CD14-positive monocyte (primary cell): Measurements from ENCODE around the gene FGGY. TPM values are rescaled to one million over a fixed set of nuclear protein-coding genes. Genes with fewer than 3 reads are reported as not detected.

ENCODE experiments used
- DNase-seq, 3 donors: peaks; one replicate each; pipeline ENCODE4 v3.0.0-alpha.2; 2011 to 2022
- H2AFZ ChIP-seq: 2 replicates; pipeline ENCODE4 v1.6.0; 2012; ENCODE audit warnings: mild to moderate bottlenecking, low read depth, low read length, inconsistent platforms; ENCODE audit not compliant: insufficient read depth, poor library complexity, severe bottlenecking
- H3K27ac ChIP-seq, 2 donors: 1 replicate in 1 of 2; 2 replicates in 1 of 2; pipeline ENCODE4 v1.5.1; 2012 to 2013; ENCODE audit warnings: low read length in 2 of 2, control low read depth in 1 of 2, inconsistent platforms in 1 of 2, low read depth in 1 of 2, mild to moderate bottlenecking in 1 of 2
- H3K27me3 ChIP-seq, 2 donors: one replicate each; pipeline versions ENCODE4 v1.6.0 to v1.6.1; 2011 to 2013; ENCODE audit warnings: low read length in 2 of 2; ENCODE audit not compliant: control insufficient read depth in 2 of 2, insufficient read depth in 2 of 2
- H3K36me3 ChIP-seq, 2 donors: replicated peaks in 1 of 2; 1 replicate in 1 of 2; 2 replicates in 1 of 2; pipeline versions ENCODE4 v1.5.1 to v1.6.1; 2012 to 2013; ENCODE audit warnings: low read length in 2 of 2, control low read depth in 1 of 2, inconsistent platforms in 1 of 2, mild to moderate bottlenecking in 1 of 2; ENCODE audit not compliant: insufficient read depth in 2 of 2, control insufficient read depth in 1 of 2
- H3K4me1 ChIP-seq, 2 donors: 1 replicate in 1 of 2; 2 replicates in 1 of 2; pipeline versions ENCODE4 v1.5.1 to v1.6.1; 2012 to 2013; ENCODE audit warnings: low read length in 2 of 2, control low read depth in 1 of 2, inconsistent platforms in 1 of 2, mild to moderate bottlenecking in 1 of 2, moderate library complexity in 1 of 2; ENCODE audit not compliant: insufficient read depth in 2 of 2, control insufficient read depth in 1 of 2
- H3K4me2 ChIP-seq: replicated peaks from 2 replicates; pipeline ENCODE3; 2012; ENCODE audit warnings: low read length, moderate library complexity, mild to moderate bottlenecking; ENCODE audit not compliant: poor library complexity, severe bottlenecking; ENCODE audit errors: extremely low read depth
- H3K4me3 ChIP-seq, 3 experiments: fragments of 200-600 bp in 1 of 3; sonication (generic) in 1 of 3; replicated peaks in 1 of 3; 1 replicate in 2 of 3; 2 replicates in 1 of 3; pipeline ENCODE4 v1.5.1; 2011 to 2013; ENCODE audit warnings: low read length in 3 of 3, mild to moderate bottlenecking in 3 of 3, control low read depth in 2 of 3, low read depth in 2 of 3, inconsistent platforms in 1 of 3, moderate library complexity in 1 of 3
- H3K79me2 ChIP-seq: 2 replicates; pipeline ENCODE4 v1.6.0; 2012; ENCODE audit warnings: mild to moderate bottlenecking, control low read depth, inconsistent platforms, low read length, moderate library complexity; ENCODE audit not compliant: insufficient read depth
- H3K9ac ChIP-seq: 2 replicates; pipeline ENCODE4 v1.6.0; 2017; ENCODE audit warnings: low read length, mild to moderate bottlenecking; ENCODE audit not compliant: insufficient read depth, poor library complexity, severe bottlenecking
- H3K9me3 ChIP-seq, 2 donors: replicated peaks in 1 of 2; 1 replicate in 1 of 2; 2 replicates in 1 of 2; pipeline versions ENCODE4 v1.5.1 to v1.6.1; 2012 to 2013; ENCODE audit warnings: low read length in 2 of 2, control low read depth in 1 of 2; ENCODE audit not compliant: control insufficient read depth in 1 of 2, insufficient read depth in 1 of 2
- H4K20me1 ChIP-seq: 2 replicates; pipeline ENCODE4 v1.6.0; 2012; ENCODE audit warnings: mild to moderate bottlenecking, low read length, control low read depth, moderate library complexity; ENCODE audit not compliant: insufficient read depth
- H3K27ac Mint-ChIP-seq, 7 donors: one replicate each; pipeline ENCODE4 v1.8.0; 2020; ENCODE audit warnings: mild to moderate bottlenecking in 7 of 7, mixed read lengths in 7 of 7, moderate library complexity in 6 of 7, inconsistent platforms in 2 of 7
- H3K27me3 Mint-ChIP-seq, 3 donors: one replicate each; pipeline ENCODE4 v1.8.0; 2021 to 2022; ENCODE audit warnings: low read depth in 3 of 3, mild to moderate bottlenecking in 3 of 3, mixed read lengths in 3 of 3, moderate library complexity in 3 of 3, inconsistent platforms in 1 of 3
- H3K36me3 Mint-ChIP-seq, 2 donors: one replicate each; pipeline ENCODE4 v1.8.0; 2020; ENCODE audit warnings: mixed read lengths in 2 of 2, inconsistent platforms in 1 of 2, mild to moderate bottlenecking in 1 of 2
- H3K4me1 Mint-ChIP-seq: one replicate; pipeline ENCODE4 v1.8.0; 2020; ENCODE audit warnings: mild to moderate bottlenecking, mixed read lengths
- H3K4me3 Mint-ChIP-seq, 2 donors: one replicate each; pipeline ENCODE4 v1.8.0; 2020; ENCODE audit warnings: mild to moderate bottlenecking in 2 of 2, mixed read lengths in 2 of 2, moderate library complexity in 1 of 2
- H3K9me3 Mint-ChIP-seq, 7 donors: one replicate each; pipeline ENCODE4 v1.8.0; 2020 to 2022; ENCODE audit warnings: mixed read lengths in 7 of 7, mild to moderate bottlenecking in 6 of 7, moderate library complexity in 6 of 7, inconsistent platforms in 2 of 7
- CTCF ChIP-seq: fragments of 200-600 bp; IDR thresholded peaks from one replicate; pipeline ENCODE4 v1.8.0; 2022; ENCODE audit warnings: antibody characterized with exemption, mild to moderate bottlenecking
- WGBS: methylation state at CpG from one replicate; pipeline ENCODE4 v1.1.5; 2013; ENCODE audit warnings: missing lambda C conversion rate; ENCODE audit not compliant: insufficient coverage; 5-methylcytosine and 5-hydroxymethylcytosine counted together
- intact Hi-C, 2 donors: fragments of 100-400 bp; cut with micrococcal nuclease; formaldehyde crosslinking; loops; one replicate each; pipeline versions ENCODE4 v1.15.0 to v1.15.1; 2023
- polyA plus RNA-seq, 3 donors: library from polyadenylated mRNA; depleted of rRNA in 1 of 3; unstranded in 2 of 3; stranded (reverse) in 1 of 3; fragments of 300-500 nt in 2 of 3; fragments of >200 nt in 1 of 3; fragmentation: Illumina TruSeq in 2 of 3; gene quantifications; 1 replicate in 2 of 3; 2 replicates in 1 of 3; pipeline ENCODE4 v1.2.3, GENCODE V29; 2012 to 2021

FGGY gene
- polyA plus RNA-seq, 3 donors: 2.3 to 4.3 (median 2.9) TPM

- 94% methylated on average over 1 of the region's 1 CpG for WGBS
- H2AFZ ChIP-seq: no peak overlapping the region
- H3K9ac ChIP-seq: no peak overlapping the region
- H3K4me3 ChIP-seq: no peak overlapping the region
- H3K9me3 ChIP-seq: peaks cover 9% of the 10 kb centered on the region in 2 donors
- no peaks in the 10 kb centered on the region for H3K27me3 Mint-ChIP-seq
- H3K4me2 ChIP-seq: no peak overlapping the region
- H4K20me1 ChIP-seq: no peaks in the 10 kb centered on the region
- H3K36me3 Mint-ChIP-seq: peaks cover 5 to 6% of the 10 kb centered on the region in 2 donors
- H3K36me3 ChIP-seq: no peaks in the 10 kb centered on the region
- no peak overlapping the region for H3K4me3 Mint-ChIP-seq
- H3K4me1 ChIP-seq: peaks cover 8 to 10% of the 10 kb centered on the region in 2 donors
- no peaks in the 10 kb centered on the region for H3K27me3 ChIP-seq
- peaks cover 10% of the 10 kb centered on the region for H3K4me1 Mint-ChIP-seq
- no peak for TF ChIP-seq CTCF
- H3K79me2 ChIP-seq: no peaks in the 10 kb centered on the region
- DNase-seq: no peak
- H3K27ac ChIP-seq: no peak overlapping the region
- intact Hi-C loops: no loop called here
- peaks cover 7 to 11% (median 9%) of the 10 kb centered on the region in 7 donors for H3K9me3 Mint-ChIP-seq
- H3K27ac Mint-ChIP-seq: peak overlapping the region in 1 of 7 donors; percentile 23
Observed at GRCh38 chr1:59731591-59731990, 434.7 kb downstream of the FGGY start.

GRCh38 chr1:59732214-59732955, 435.5 kb downstream of the FGGY start:
- Histone ChIP-seq H2AFZ (no peak overlapping the region), H3K79me2 (no peaks in the 10 kb centered on the region), H3K9me3 (peaks cover 13 to 17% of the 10 kb centered on the region in 2 donors), H3K4me1 (peaks cover 8 to 10% of the 10 kb centered on the region in 2 donors), H3K27me3 (no peaks in the 10 kb centered on the region), H3K4me2 (no peak overlapping the region), H3K36me3 (no peaks in the 10 kb centered on the region), H3K27ac (no peak overlapping the region), H3K4me3 (no peak overlapping the region), H3K9ac (no peak overlapping the region), H4K20me1 (no peaks in the 10 kb centered on the region)
- Mint-ChIP-seq H3K4me1 (peaks cover 10% of the 10 kb centered on the region), H3K36me3 (peaks cover 5 to 6% of the 10 kb centered on the region in 2 donors), H3K9me3 (peaks cover 7 to 18% (median 14%) of the 10 kb centered on the region in 7 donors), H3K4me3 (no peak overlapping the region), H3K27ac (peak overlapping the region in 1 of 7 donors; percentile 50), H3K27me3 (no peaks in the 10 kb centered on the region)
- intact Hi-C loops: no loop called here
- WGBS: 98% methylated on average over 9 of the region's 10 CpGs
- no peak for DNase-seq
- no peak for TF ChIP-seq CTCF
